Renal cortex interstitium (tissue), 15 donors: Measurements from ENCODE around the gene TXLNG. TPM values are rescaled to one million over a fixed set of nuclear protein-coding genes. Genes with fewer than 3 reads are reported as not detected.
"Not testable (repeated sequence)": the region's sequence is repeated elsewhere in the genome, so short reads cannot be mapped to it uniquely, and the experiment has no call there.

Source experiments
- DNase-seq, 11 donors: peaks; one replicate each; pipeline ENCODE4 v3.0.0-alpha.2; 2013; ENCODE audit warnings: low read depth in 9 of 11, low spot score in 4 of 11; ENCODE audit errors: extremely low read depth in 1 of 11
- long read RNA-seq, 16 experiments: transcript quantifications; one replicate each; lab custom pipeline, GENCODE V29; 2026
- polyA plus RNA-seq, 3 donors: library from polyadenylated mRNA; unstranded; fragments of 120-200 nt; gene quantifications; one replicate each; pipeline ENCODE4 v1.2.1, GENCODE V29; 2013; ENCODE audit not compliant: insufficient read length in 3 of 3

TXLNG gene
- 10 to 100 TPM; 15.4 to 20.1 (median 19.8) TPM for polyA plus RNA-seq
- long read RNA-seq, donor 1, partial matches to known transcripts = 124 of 129 reads
- long read RNA-seq, donor 1, other reads (novel, unspliced or antisense) = 5 of 129 reads
- long read RNA-seq, donor 2, partial matches to known transcripts = 60 of 112 reads
- long read RNA-seq, donor 2, other reads (novel, unspliced or antisense) = 52 of 112 reads
- long read RNA-seq, donor 3, partial matches to known transcripts = 13 of 13 reads
- long read RNA-seq, donor 3, other reads (novel, unspliced or antisense) = 0 of 13 reads
- long read RNA-seq, donor 4, full-length matches to known transcripts = 2 of 210 reads
- long read RNA-seq, donor 4, partial matches to known transcripts = 132 of 210 reads
- long read RNA-seq, donor 4, other reads (novel, unspliced or antisense) = 76 of 210 reads
- long read RNA-seq, donor 5, full-length matches to known transcripts = 2 of 2 reads
- long read RNA-seq, donor 5, partial matches to known transcripts = 0 of 2 reads
- long read RNA-seq, donor 5, other reads (novel, unspliced or antisense) = 0 of 2 reads
- long read RNA-seq, donor 6, partial matches to known transcripts = 128 of 188 reads
- long read RNA-seq, donor 6, other reads (novel, unspliced or antisense) = 60 of 188 reads
- long read RNA-seq, donor 7, partial matches to known transcripts = 8 of 8 reads
- long read RNA-seq, donor 7, other reads (novel, unspliced or antisense) = 0 of 8 reads
- long read RNA-seq, donor 8, full-length matches to known transcripts = 1 of 636 reads
- long read RNA-seq, donor 8, partial matches to known transcripts = 509 of 636 reads
- long read RNA-seq, donor 8, other reads (novel, unspliced or antisense) = 126 of 636 reads
- long read RNA-seq, donor 9, partial matches to known transcripts = 77 of 118 reads
- long read RNA-seq, donor 9, other reads (novel, unspliced or antisense) = 41 of 118 reads
- long read RNA-seq, donor 10, full-length matches to known transcripts = 2 of 9 reads
- long read RNA-seq, donor 10, partial matches to known transcripts = 7 of 9 reads
- long read RNA-seq, donor 10, other reads (novel, unspliced or antisense) = 0 of 9 reads
- long read RNA-seq, donor 11, full-length matches to known transcripts = 1 of 170 reads
- long read RNA-seq, donor 11, partial matches to known transcripts = 169 of 170 reads
- long read RNA-seq, donor 11, other reads (novel, unspliced or antisense) = 0 of 170 reads
- long read RNA-seq, donor 12, partial matches to known transcripts = 63 of 104 reads
- long read RNA-seq, donor 12, other reads (novel, unspliced or antisense) = 41 of 104 reads
- long read RNA-seq, donor 13, partial matches to known transcripts = 20 of 20 reads
- long read RNA-seq, donor 13, other reads (novel, unspliced or antisense) = 0 of 20 reads
- long read RNA-seq, donor 14, full-length matches to known transcripts = 2 of 2 reads
- long read RNA-seq, donor 14, partial matches to known transcripts = 0 of 2 reads
- long read RNA-seq, donor 14, other reads (novel, unspliced or antisense) = 0 of 2 reads
- long read RNA-seq, donor 15 = 0 reads
- long read RNA-seq, donor 16, full-length matches to known transcripts = 4 of 772 reads
- long read RNA-seq, donor 16, partial matches to known transcripts = 614 of 772 reads
- long read RNA-seq, donor 16, other reads (novel, unspliced or antisense) = 154 of 772 reads

DNA sequence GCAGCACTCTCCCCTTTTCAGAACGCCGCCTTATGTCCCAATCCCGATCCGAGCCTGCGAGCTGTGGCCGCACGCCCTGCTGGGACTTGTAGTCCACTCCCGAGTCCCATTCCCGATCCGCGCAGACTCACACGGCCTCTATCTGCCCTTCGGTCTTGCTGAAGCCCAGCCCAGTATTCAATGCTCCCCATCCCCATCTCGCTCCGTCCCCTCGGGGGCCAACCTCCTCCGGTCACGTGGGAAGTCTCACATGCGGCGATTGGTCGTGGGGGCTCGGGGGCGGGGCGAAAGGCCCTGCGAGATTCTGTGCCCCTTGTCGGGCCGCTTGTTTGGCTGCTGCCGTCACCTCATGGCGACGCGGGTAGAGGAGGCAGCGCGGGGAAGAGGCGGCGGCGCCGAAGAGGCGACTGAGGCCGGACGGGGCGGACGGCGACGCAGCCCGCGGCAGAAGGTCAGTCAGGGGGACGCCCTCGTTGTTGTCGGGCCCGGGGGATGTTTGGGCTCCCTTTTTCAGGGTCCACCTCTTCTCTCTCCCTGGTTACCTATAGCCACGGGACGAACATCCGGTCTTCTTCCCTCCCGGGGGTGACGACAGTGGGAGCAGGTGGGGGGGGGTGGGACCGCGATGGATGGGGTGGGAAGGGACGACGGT lies at the start of gene TXLNG:
Gene TXLNG (plus strand): TSS at position 328 of the 652 bp plus-strand sequence. CDS start 22 bp downstream, at position 350.
- DNase-seq = peak; percentile 79 to 99 (median 96)

- no peak for DNase-seq
Measured at GRCh38 chrX:16737024-16737423, 49.2 kb upstream of the TXLNG start.

DNA sequence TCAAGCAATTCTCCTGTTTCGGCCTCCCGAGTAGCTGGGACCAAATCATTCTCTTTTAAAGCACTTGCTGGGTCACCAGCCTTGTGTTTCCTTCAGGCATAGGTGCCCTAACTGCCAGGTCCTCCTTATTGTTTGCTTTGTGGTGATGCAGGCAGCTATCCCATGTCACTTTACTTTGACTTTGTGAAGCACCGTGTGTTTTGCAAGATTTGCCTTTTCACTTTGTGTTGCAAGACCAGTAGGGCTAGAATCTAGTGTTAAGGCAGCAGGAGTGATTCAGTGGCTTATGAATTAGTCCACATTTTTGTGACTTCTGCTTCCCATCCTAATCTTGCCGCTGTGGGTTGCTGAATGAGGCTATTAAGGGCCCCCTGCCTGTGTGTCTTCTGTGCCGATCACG lies 46.7 kb upstream of the TXLNG start:
- no peak for DNase-seq

GRCh38 chrX:16743604-16744325 lies 42.5 kb upstream of the TXLNG start:
- no peak for DNase-seq

- DNase-seq = no peak
Measured at GRCh38 chrX:16745102-16745501, 41.2 kb upstream of the TXLNG start.

- DNase-seq = no peak
Measured at GRCh38 chrX:16745659-16746058, 40.6 kb upstream of the TXLNG start.

- no peak for DNase-seq
Measured at GRCh38 chrX:16748425-16748824, 37.8 kb upstream of the TXLNG start.

- DNase-seq = no peak
Measured at GRCh38 chrX:16750136-16750535, 36.1 kb upstream of the TXLNG start.

DNA sequence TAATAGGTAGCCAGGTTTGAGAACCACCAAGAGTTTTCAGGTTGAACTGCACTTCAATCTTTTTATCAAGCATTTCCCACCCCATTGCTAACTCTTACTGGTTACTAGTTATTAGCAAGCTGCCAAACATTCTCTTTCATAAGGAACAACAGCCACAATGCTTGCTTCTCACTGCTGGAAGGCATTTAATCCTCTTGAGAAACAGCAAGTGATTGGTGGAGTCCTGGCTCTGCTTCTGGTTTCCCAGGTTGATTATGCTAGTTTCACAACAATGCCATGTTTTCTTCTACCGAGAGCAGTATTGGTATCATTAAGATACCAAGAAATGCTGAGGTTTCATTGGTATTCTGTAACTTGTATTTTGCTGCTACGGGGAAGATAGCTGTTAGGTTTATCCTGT lies 32.2 kb upstream of the TXLNG start:
- no peak for DNase-seq

- peak in 2 of 11 donors; percentile 1 to 9 for DNase-seq
Measured at GRCh38 chrX:16756724-16757123, 29.5 kb upstream of the TXLNG start.

- DNase-seq = not testable (repeated sequence)
Measured at GRCh38 chrX:16761500-16761899, 24.8 kb upstream of the TXLNG start.

GRCh38 chrX:16762579-16762978 lies 23.7 kb upstream of the TXLNG start:
- no peak for DNase-seq

GRCh38 chrX:16765594-16765993 lies 20.7 kb upstream of the TXLNG start:
- no peak for DNase-seq

- DNase-seq = no peak
Measured at GRCh38 chrX:16770970-16771482, 15.2 kb upstream of the TXLNG start.

- peak in 7 of 11 donors; percentile 20 to 31 (median 25) for DNase-seq
Measured at GRCh38 chrX:16771483-16772398, 14.5 kb upstream of the TXLNG start.

DNA sequence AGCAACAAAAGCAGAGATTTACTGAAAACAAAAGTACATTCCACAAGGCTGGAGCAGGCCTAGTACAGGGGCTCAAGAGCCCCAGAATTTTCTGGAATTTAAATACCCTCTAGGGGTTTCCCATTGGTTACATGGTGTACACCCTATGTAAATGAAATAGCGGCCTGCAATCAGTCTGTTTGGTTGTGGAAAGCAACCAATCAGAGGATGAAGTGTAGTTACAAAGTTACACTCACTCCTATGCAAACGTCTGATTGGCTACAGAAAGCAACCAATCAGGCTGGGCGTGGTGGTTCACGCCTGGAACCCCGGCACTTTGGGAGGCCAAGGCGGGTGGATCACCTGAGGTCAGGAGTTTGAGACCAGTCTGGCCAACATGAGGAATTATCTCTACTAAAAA lies 13.8 kb upstream of the TXLNG start:
- no peak for DNase-seq
